Measurements from ENCODE around the gene KLRC2.
"Not testable (repeated sequence)": the region's sequence is repeated elsewhere in the genome, so short reads cannot be mapped to it uniquely, and the experiment has no call there.

The KLRC2 gene

GRCh38 chr12:10395390-10395998 is 40.3 kb downstream of the KLRC2 start:
- peaks cover 24% of the 10 kb centered on the region for H3K4me1 Mint-ChIP-seq (ENCODE audit: low read depth)
- H3K4me3 Mint-ChIP-seq, result peak overlapping the region; percentile 64
- no peaks in the 10 kb centered on the region for H3K9me3 Mint-ChIP-seq
- peak overlapping the region; percentile 92 for H3K27ac Mint-ChIP-seq
- peaks cover 2% of the 10 kb centered on the region for H3K27me3 Mint-ChIP-seq
- intact Hi-C loops (cut with micrococcal nuclease), result no loop called here
- no peaks in the 10 kb centered on the region for H3K36me3 Mint-ChIP-seq (ENCODE audit: low read depth)

GRCh38 chr12:10394531-10395152 is 41.2 kb downstream of the KLRC2 start:
- H3K27ac Mint-ChIP-seq, result peak overlapping the region; percentile 92
- intact Hi-C loops (cut with micrococcal nuclease); H3K36me3 Mint-ChIP-seq (ENCODE audit: low read depth); H3K27me3 Mint-ChIP-seq; H3K4me3 Mint-ChIP-seq; H3K9me3 Mint-ChIP-seq: not testable (repeated sequence)
- H3K4me1 Mint-ChIP-seq (ENCODE audit: low read depth), result peaks cover 24% of the 10 kb centered on the region

- intact Hi-C loops (cut with micrococcal nuclease), result no loop called here
- Mint-ChIP-seq H3K36me3 (ENCODE audit: low read depth) (no peaks in the 10 kb centered on the region), H3K9me3 (no peaks in the 10 kb centered on the region), H3K27me3 (peaks cover 3% of the 10 kb centered on the region), H3K4me3 (no peak overlapping the region), H3K27ac (no peak overlapping the region), H3K4me1 (ENCODE audit: low read depth) (peaks cover 24% of the 10 kb centered on the region)
Measured at GRCh38 chr12:10393291-10393690, 42.5 kb downstream of the KLRC2 start.

- Mint-ChIP-seq H3K4me1 (ENCODE audit: low read depth) (peaks cover 24% of the 10 kb centered on the region), H3K9me3 (no peaks in the 10 kb centered on the region), H3K27ac (peak overlapping the region; percentile 84), H3K36me3 (ENCODE audit: low read depth) (no peaks in the 10 kb centered on the region), H3K4me3 (no peak overlapping the region), H3K27me3 (peaks cover 4% of the 10 kb centered on the region)
- intact Hi-C loops (cut with micrococcal nuclease), result no loop called here
Measured at GRCh38 chr12:10392394-10392930, 43.3 kb downstream of the KLRC2 start.

GRCh38 chr12:10390991-10391390 is 44.8 kb downstream of the KLRC2 start:
- H3K36me3 Mint-ChIP-seq (ENCODE audit: low read depth); H3K9me3 Mint-ChIP-seq; H3K4me3 Mint-ChIP-seq; H3K27ac Mint-ChIP-seq; H3K27me3 Mint-ChIP-seq; intact Hi-C loops (cut with micrococcal nuclease): not testable (repeated sequence)
- H3K4me1 Mint-ChIP-seq (ENCODE audit: low read depth), result peaks cover 24% of the 10 kb centered on the region

GRCh38 chr12:10389904-10390303 is 45.9 kb downstream of the KLRC2 start, which contains the start of gene KLRK1:
TSS of gene KLRK1 (minus strand) at chr12:10390041. CDS start at chr12:10388810, 1,231 bp downstream.
- no peak within 1 kb of the TSS for H3K4me3 Mint-ChIP-seq
- no peaks in the 10 kb centered on the region for H3K9me3 Mint-ChIP-seq
- intact Hi-C loops (cut with micrococcal nuclease), result no loop called here
- no peaks in the 10 kb centered on the region for H3K36me3 Mint-ChIP-seq (ENCODE audit: low read depth)
- H3K4me1 Mint-ChIP-seq (ENCODE audit: low read depth), result peaks cover 13% of the 10 kb centered on the region
- H3K27me3 Mint-ChIP-seq, result peaks cover 5% of the 10 kb centered on the region
- H3K27ac Mint-ChIP-seq, result no peak within 1 kb of the TSS

- Mint-ChIP-seq H3K36me3 (ENCODE audit: low read depth) (no peaks in the 10 kb centered on the region), H3K4me1 (ENCODE audit: low read depth) (peaks cover 5% of the 10 kb centered on the region), H3K4me3 (no peak overlapping the region), H3K9me3 (no peaks in the 10 kb centered on the region), H3K27me3 (peaks cover 5% of the 10 kb centered on the region), H3K27ac (no peak overlapping the region)
- intact Hi-C loops (cut with micrococcal nuclease), result no loop called here
Measured at GRCh38 chr12:10388624-10389413, 47.0 kb downstream of the KLRC2 start.

GRCh38 chr12:10387498-10387897 is 48.3 kb downstream of the KLRC2 start:
- H3K36me3 Mint-ChIP-seq (ENCODE audit: low read depth); intact Hi-C loops (cut with micrococcal nuclease); H3K27ac Mint-ChIP-seq; H3K4me1 Mint-ChIP-seq (ENCODE audit: low read depth); H3K4me3 Mint-ChIP-seq; H3K9me3 Mint-ChIP-seq; H3K27me3 Mint-ChIP-seq: not testable (repeated sequence)

GRCh38 chr12:10386857-10387256 is 49.0 kb downstream of the KLRC2 start:
- Mint-ChIP-seq H3K4me1 (ENCODE audit: low read depth) (no peaks in the 10 kb centered on the region), H3K27ac (no peak overlapping the region), H3K9me3 (no peaks in the 10 kb centered on the region), H3K36me3 (ENCODE audit: low read depth) (no peaks in the 10 kb centered on the region), H3K4me3 (no peak overlapping the region), H3K27me3 (peaks cover 5% of the 10 kb centered on the region)
- intact Hi-C loops (cut with micrococcal nuclease), result no loop called here

- no peaks in the 10 kb centered on the region for H3K9me3 Mint-ChIP-seq
- H3K27ac Mint-ChIP-seq, result no peak overlapping the region
- no peaks in the 10 kb centered on the region for H3K36me3 Mint-ChIP-seq (ENCODE audit: low read depth)
- intact Hi-C loops (cut with micrococcal nuclease), result no loop called here
- no peak overlapping the region for H3K4me3 Mint-ChIP-seq
- peaks cover 5% of the 10 kb centered on the region for H3K27me3 Mint-ChIP-seq
- no peaks in the 10 kb centered on the region for H3K4me1 Mint-ChIP-seq (ENCODE audit: low read depth)
Measured at GRCh38 chr12:10385166-10385613, 50.6 kb downstream of the KLRC2 start.

GRCh38 chr12:10384191-10384590 is 51.6 kb downstream of the KLRC2 start:
- Mint-ChIP-seq H3K27me3 (peaks cover 5% of the 10 kb centered on the region), H3K9me3 (no peaks in the 10 kb centered on the region), H3K27ac (no peak overlapping the region), H3K4me3 (no peak overlapping the region), H3K4me1 (ENCODE audit: low read depth) (no peaks in the 10 kb centered on the region), H3K36me3 (ENCODE audit: low read depth) (no peaks in the 10 kb centered on the region)
- intact Hi-C loops (cut with micrococcal nuclease), result no loop called here

GRCh38 chr12:10381928-10382628 is 53.7 kb downstream of the KLRC2 start:
- Mint-ChIP-seq H3K27me3 (no peaks in the 10 kb centered on the region), H3K4me1 (ENCODE audit: low read depth) (no peaks in the 10 kb centered on the region), H3K4me3 (no peak overlapping the region), H3K9me3 (no peaks in the 10 kb centered on the region), H3K27ac (no peak overlapping the region), H3K36me3 (ENCODE audit: low read depth) (no peaks in the 10 kb centered on the region)
- intact Hi-C loops (cut with micrococcal nuclease), result no loop called here
